Measurements from ENCODE around the gene BAIAP2.

DNA sequence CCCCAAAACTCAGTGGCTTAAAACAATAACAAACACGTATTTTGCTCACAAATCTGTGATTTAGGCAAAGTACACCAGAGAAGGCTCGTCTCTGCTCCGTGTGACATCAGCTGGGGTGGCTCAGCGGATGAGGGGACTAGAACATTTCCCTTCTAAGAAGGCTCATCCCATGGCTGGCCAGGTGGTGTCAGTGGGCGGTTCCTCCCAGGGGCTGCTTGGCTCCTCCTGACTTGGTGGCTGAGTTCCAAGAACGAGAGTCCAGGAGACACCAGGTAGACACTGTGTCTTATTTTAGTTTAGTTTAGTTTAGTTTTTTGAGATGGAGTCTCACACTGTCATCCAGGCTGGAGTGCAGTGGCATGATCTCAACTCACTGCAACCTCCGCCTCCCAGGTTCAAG is 48.9 kb upstream of the BAIAP2 start:
- no peak for TF ChIP-seq POLR2A (IDR thresholded peaks at IDR 0.05)
- TF ChIP-seq, protein P1, sequence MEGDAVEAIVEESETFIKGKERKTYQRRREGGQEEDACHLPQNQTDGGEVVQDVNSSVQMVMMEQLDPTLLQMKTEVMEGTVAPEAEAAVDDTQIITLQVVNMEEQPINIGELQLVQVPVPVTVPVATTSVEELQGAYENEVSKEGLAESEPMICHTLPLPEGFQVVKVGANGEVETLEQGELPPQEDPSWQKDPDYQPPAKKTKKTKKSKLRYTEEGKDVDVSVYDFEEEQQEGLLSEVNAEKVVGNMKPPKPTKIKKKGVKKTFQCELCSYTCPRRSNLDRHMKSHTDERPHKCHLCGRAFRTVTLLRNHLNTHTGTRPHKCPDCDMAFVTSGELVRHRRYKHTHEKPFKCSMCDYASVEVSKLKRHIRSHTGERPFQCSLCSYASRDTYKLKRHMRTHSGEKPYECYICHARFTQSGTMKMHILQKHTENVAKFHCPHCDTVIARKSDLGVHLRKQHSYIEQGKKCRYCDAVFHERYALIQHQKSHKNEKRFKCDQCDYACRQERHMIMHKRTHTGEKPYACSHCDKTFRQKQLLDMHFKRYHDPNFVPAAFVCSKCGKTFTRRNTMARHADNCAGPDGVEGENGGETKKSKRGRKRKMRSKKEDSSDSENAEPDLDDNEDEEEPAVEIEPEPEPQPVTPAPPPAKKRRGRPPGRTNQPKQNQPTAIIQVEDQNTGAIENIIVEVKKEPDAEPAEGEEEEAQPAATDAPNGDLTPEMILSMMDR (IDR thresholded peaks at IDR 0.05 in 4 of 5, conservative IDR thresholded peaks at IDR 0.05 in 1 of 5) = no peak

Data from gastrocnemius medialis (tissue), 4 donors.